Testis (tissue), 3 donors: Measurements from ENCODE around the gene ETFB. TPM values are rescaled to one million over a fixed set of nuclear protein-coding genes. Genes with fewer than 3 reads are reported as not detected.

Experiments used
- DNase-seq: peaks from one replicate; pipeline ENCODE4 v3.0.0-alpha.2; 2019
- H3K27ac ChIP-seq, 2 donors: fragments of 200-600 bp; sonication (generic); one replicate each; pipeline ENCODE4 v1.5.1; 2019
- H3K27me3 ChIP-seq: fragments of 200-600 bp; sonication (generic); one replicate; pipeline ENCODE4 v1.5.1; 2019
- H3K36me3 ChIP-seq: fragments of 200-600 bp; sonication (generic); one replicate; pipeline ENCODE4 v1.5.1; 2017; ENCODE audit warnings: low read depth; ENCODE audit errors: missing control alignments
- H3K4me1 ChIP-seq: fragments of 200-600 bp; sonication (generic); one replicate; pipeline ENCODE4 v1.5.1; 2019
- H3K4me3 ChIP-seq, 2 donors: fragments of 200-600 bp; sonication (generic); one replicate each; pipeline ENCODE4 v1.5.1; 2017 to 2019
- H3K9me3 ChIP-seq: fragments of 200-600 bp; sonication (generic); one replicate; pipeline ENCODE4 v1.5.1; 2017
- CTCF ChIP-seq, 3 experiments: fragments of 450-650 bp in 2 of 3; fragments of 200-600 bp in 1 of 3; sonication (generic) in 1 of 3; IDR thresholded peaks; one replicate each; pipeline ENCODE4 v1.5.1; 2016 to 2019; ENCODE audit warnings: antibody characterized with exemption in 3 of 3, mild to moderate bottlenecking in 2 of 3, moderate library complexity in 1 of 3
- POLR2A ChIP-seq: fragments of 450-650 bp; IDR thresholded peaks from one replicate; pipeline ENCODE4 v1.6.1; 2017; ENCODE audit warnings: antibody characterized with exemption, mild to moderate bottlenecking, moderate library complexity
- WGBS, 2 donors: methylation state at CpG; one replicate each; pipeline ENCODE4 v1.1.5; 2018; 5-methylcytosine and 5-hydroxymethylcytosine counted together
- intact Hi-C: fragments of 100-400 bp; cut with DNase I; formaldehyde crosslinking; loops from one replicate; pipeline ENCODE4 v1.15.1; 2023; ENCODE audit warnings: low total_unique reads
- polyA plus RNA-seq: library from polyadenylated mRNA; stranded (reverse); fragments of 350-450 nt; fragmentation: Illumina TruSeq; extraction: RNeasy Lipid Tissue Mini Kit (QIAGEN cat#74804); gene quantifications from one replicate; pipeline ENCODE4 v1.2.3, GENCODE V29; 2014; ENCODE audit warnings: low read depth, low replicate concordance; ENCODE audit not compliant: insufficient read depth
- total RNA-seq, 2 donors: library from RNA; depleted of rRNA; stranded (reverse); fragments of >200 nt; gene quantifications; one replicate each; pipeline ENCODE4 v1.2.3, GENCODE V29; 2016

The ETFB gene
- total and polyA plus RNA-seq, 3 donors from 2014 or later = 109 to 146 (median 110) TPM

GRCh38 chr19:51337861-51338562 is 28.2 kb downstream of the ETFB start:
- no peaks in the 10 kb centered on the region for H3K36me3 ChIP-seq
- no peak for DNase-seq
- no peak overlapping the region for H3K4me3 ChIP-seq
- intact Hi-C loops = no loop called here
- TF ChIP-seq POLR2A (no peak), CTCF (IDR thresholded peaks at IDR 0.05) (no peak)
- 53 to 74% methylated on average over 10 to 19 of the region's 19 CpGs for WGBS, 2 donors
- no peaks in the 10 kb centered on the region for H3K9me3 ChIP-seq
- H3K27ac ChIP-seq = no peak overlapping the region
- H3K4me1 ChIP-seq = no peaks in the 10 kb centered on the region
- H3K27me3 ChIP-seq = no peaks in the 10 kb centered on the region

- no peak for DNase-seq
- no peaks in the 10 kb centered on the region for H3K36me3 ChIP-seq
- no peaks in the 10 kb centered on the region for H3K27me3 ChIP-seq
- no peaks in the 10 kb centered on the region for H3K4me1 ChIP-seq
- TF ChIP-seq POLR2A (no peak), CTCF (IDR thresholded peaks at IDR 0.05) (no peak)
- H3K4me3 ChIP-seq = no peak overlapping the region
- WGBS, 2 donors = 90 to 94% methylated on average over 5 to 13 of the region's 13 CpGs
- H3K9me3 ChIP-seq = no peaks in the 10 kb centered on the region
- intact Hi-C loops = no loop called here
- H3K27ac ChIP-seq = no peak overlapping the region
Measured at GRCh38 chr19:51337141-51337860, 28.9 kb downstream of the ETFB start.

GRCh38 chr19:51333836-51334460 is 32.2 kb downstream of the ETFB start:
- DNase-seq = peak; percentile 79
- peak overlapping the region in 1 of 2 donors; percentile 1 for H3K4me3 ChIP-seq
- H3K9me3 ChIP-seq = no peaks in the 10 kb centered on the region
- no peaks in the 10 kb centered on the region for H3K4me1 ChIP-seq
- no peaks in the 10 kb centered on the region for H3K36me3 ChIP-seq
- intact Hi-C loops = no loop called here
- no peaks in the 10 kb centered on the region for H3K27me3 ChIP-seq
- 55 to 72% methylated on average over 7 to 13 of the region's 13 CpGs for WGBS, 2 donors
- H3K27ac ChIP-seq = no peak overlapping the region
- TF ChIP-seq POLR2A (no peak), CTCF (IDR thresholded peaks at IDR 0.05) (no peak)

GRCh38 chr19:51331716-51332115 is 34.5 kb downstream of the ETFB start:
- Histone ChIP-seq H3K9me3 (no peaks in the 10 kb centered on the region), H3K27ac (no peak overlapping the region), H3K4me1 (no peaks in the 10 kb centered on the region), H3K36me3 (no peaks in the 10 kb centered on the region), H3K27me3 (no peaks in the 10 kb centered on the region), H3K4me3 (no peak overlapping the region)
- TF ChIP-seq CTCF (IDR thresholded peaks at IDR 0.05) (no peak), POLR2A (no peak)
- no peak for DNase-seq
- WGBS, 2 donors = 77 to 91% methylated on average over 6 of the region's 6 CpGs
- intact Hi-C loops = no loop called here
